Trophoblast cell (in vitro differentiated cells and primary cell): Measurements from ENCODE around the gene DNAH10.

Experiments used
- DNase-seq, 2 donors: peaks; one replicate each; pipeline ENCODE4 v3.0.0-alpha.2; 2016
- H2AFZ ChIP-seq: 2 replicates; pipeline ENCODE4 v1.6.1; 2013; ENCODE audit warnings: low read length, moderate library complexity, mild to moderate bottlenecking; ENCODE audit not compliant: insufficient read depth, poor library complexity
- H2AK5ac ChIP-seq: 2 replicates; pipeline ENCODE4 v1.6.1; 2013; ENCODE audit warnings: mild to moderate bottlenecking, low read length
- H2BK120ac ChIP-seq: 2 replicates; pipeline ENCODE4 v1.6.1; 2013; ENCODE audit warnings: low read length, mild to moderate bottlenecking, moderate library complexity; ENCODE audit not compliant: insufficient read depth, poor library complexity
- H2BK12ac ChIP-seq: 2 replicates; pipeline ENCODE4 v1.6.1; 2013; ENCODE audit warnings: mild to moderate bottlenecking, low read length, moderate library complexity
- H2BK5ac ChIP-seq: 2 replicates; pipeline ENCODE4 v1.6.1; 2013; ENCODE audit warnings: low read length, low read depth, moderate library complexity, mild to moderate bottlenecking; ENCODE audit not compliant: poor library complexity
- H3K14ac ChIP-seq: 2 replicates; pipeline ENCODE4 v1.6.1; 2013; ENCODE audit warnings: mild to moderate bottlenecking, low read length
- H3K18ac ChIP-seq: 2 replicates; pipeline ENCODE4 v1.6.1; 2013; ENCODE audit warnings: mild to moderate bottlenecking, low read length
- H3K23ac ChIP-seq: 2 replicates; pipeline ENCODE4 v1.6.1; 2013; ENCODE audit warnings: low read length
- H3K27ac ChIP-seq: 2 replicates; pipeline ENCODE4 v1.5.1; 2013; ENCODE audit warnings: low read depth, mild to moderate bottlenecking, inconsistent platforms, low read length, moderate library complexity
- H3K27me3 ChIP-seq: 2 replicates; pipeline ENCODE4 v1.6.1; 2013; ENCODE audit warnings: inconsistent platforms, mild to moderate bottlenecking, low read length, moderate library complexity; ENCODE audit not compliant: insufficient read depth
- H3K36me3 ChIP-seq, 2 experiments: 1 replicate in 1 of 2; 2 replicates in 1 of 2; pipeline ENCODE4 v1.6.1; 2013; ENCODE audit warnings: low read length in 2 of 2, mild to moderate bottlenecking in 2 of 2, moderate library complexity in 1 of 2; ENCODE audit not compliant: insufficient read depth in 2 of 2, control insufficient read depth in 1 of 2
- H3K4ac ChIP-seq: 2 replicates; pipeline ENCODE4 v1.6.1; 2013; ENCODE audit warnings: low read depth, mild to moderate bottlenecking, low read length, moderate library complexity
- H3K4me1 ChIP-seq, 2 experiments: 1 replicate in 1 of 2; 2 replicates in 1 of 2; pipeline ENCODE4 v1.6.1; 2013; ENCODE audit warnings: low read length in 2 of 2, mild to moderate bottlenecking in 2 of 2, moderate library complexity in 1 of 2; ENCODE audit not compliant: insufficient read depth in 2 of 2, control insufficient read depth in 1 of 2
- H3K4me2 ChIP-seq: 2 replicates; pipeline ENCODE4 v1.6.1; 2013; ENCODE audit warnings: inconsistent platforms, mild to moderate bottlenecking, low read length, moderate library complexity
- H3K4me3 ChIP-seq: 2 replicates; pipeline ENCODE4 v1.5.1; 2013; ENCODE audit warnings: mild to moderate bottlenecking, low read depth, low read length, inconsistent platforms
- H3K79me1 ChIP-seq: one replicate; pipeline ENCODE4 v1.6.1; 2013; ENCODE audit warnings: low read length
- H3K79me2 ChIP-seq: 2 replicates; pipeline ENCODE4 v1.6.1; 2013; ENCODE audit warnings: low read length, mild to moderate bottlenecking; ENCODE audit not compliant: control insufficient read depth, insufficient read depth, poor library complexity
- H3K9ac ChIP-seq: 2 replicates; pipeline ENCODE4 v1.6.1; 2013; ENCODE audit warnings: mild to moderate bottlenecking, low read length
- H3K9me3 ChIP-seq: 2 replicates; pipeline ENCODE4 v1.6.1; 2013; ENCODE audit warnings: low read depth, mild to moderate bottlenecking, control low read depth, inconsistent platforms, low read length; ENCODE audit not compliant: insufficient read depth
- H4K12ac ChIP-seq: 2 replicates; pipeline ENCODE4 v1.6.1; 2013; ENCODE audit warnings: low read depth, mild to moderate bottlenecking, low read length, moderate library complexity
- H4K8ac ChIP-seq: 2 replicates; pipeline ENCODE4 v1.6.1; 2013; ENCODE audit warnings: low read depth, mild to moderate bottlenecking, low read length, moderate library complexity
- H4K91ac ChIP-seq: one replicate; pipeline ENCODE4 v1.6.1; 2013; ENCODE audit warnings: low read depth, mild to moderate bottlenecking, low read length, moderate library complexity
- WGBS: extraction: QIAGEN DNeasy Blood & Tissue Kit; methylation state at CpG from one replicate; pipeline ENCODE4 v1.1.7; 2013; ENCODE audit warnings: missing lambda C conversion rate; ENCODE audit not compliant: insufficient read length, insufficient coverage; ENCODE audit errors: extremely low coverage; 5-methylcytosine and 5-hydroxymethylcytosine counted together

DNAH10 gene

GRCh38 chr12:123747309-123747708 is 14.8 kb upstream of the DNAH10 start:
- Histone ChIP-seq H3K4ac (no peak overlapping the region), H2BK5ac (no peak overlapping the region), H3K9me3 (no peaks in the 10 kb centered on the region), H3K23ac (no peak overlapping the region), H3K9ac (no peak overlapping the region), H2AK5ac (no peak overlapping the region), H2BK120ac (no peak overlapping the region), H3K27me3 (no peaks in the 10 kb centered on the region), H3K27ac (no peak overlapping the region), H4K91ac (no peak overlapping the region), H2BK12ac (no peak overlapping the region), H3K18ac (no peak overlapping the region), H3K4me2 (no peak overlapping the region), H3K79me2 (no peaks in the 10 kb centered on the region), H3K4me1 (no peaks in the 10 kb centered on the region), H3K4me3 (no peak overlapping the region), H4K8ac (no peak overlapping the region), H3K79me1 (no peaks in the 10 kb centered on the region), H4K12ac (no peak overlapping the region), H3K36me3 (peaks cover 34 to 39% of the 10 kb centered on the region in 2 experiments), H2AFZ (no peak overlapping the region), H3K14ac (no peak overlapping the region)
- WGBS: no CpG with 5 or more reads among the region's 5 CpGs
- no peak for DNase-seq

- no peak overlapping the region for H4K8ac ChIP-seq
- no CpG with 5 or more reads among the region's 6 CpGs for WGBS
- H3K9me3 ChIP-seq: no peaks in the 10 kb centered on the region
- no peak overlapping the region for H3K14ac ChIP-seq
- H3K79me2 ChIP-seq: no peaks in the 10 kb centered on the region
- no peaks in the 10 kb centered on the region for H3K79me1 ChIP-seq
- no peak overlapping the region for H2AK5ac ChIP-seq
- no peak overlapping the region for H3K23ac ChIP-seq
- H2BK12ac ChIP-seq: no peak overlapping the region
- H2BK120ac ChIP-seq: no peak overlapping the region
- no peak overlapping the region for H3K4ac ChIP-seq
- H4K12ac ChIP-seq: no peak overlapping the region
- DNase-seq: no peak
- no peak overlapping the region for H3K4me3 ChIP-seq
- H3K36me3 ChIP-seq: peaks cover 32 to 38% of the 10 kb centered on the region in 2 experiments
- no peak overlapping the region for H3K9ac ChIP-seq
- no peak overlapping the region for H2AFZ ChIP-seq
- no peaks in the 10 kb centered on the region for H3K27me3 ChIP-seq
- no peaks in the 10 kb centered on the region for H3K4me1 ChIP-seq
- H3K27ac ChIP-seq: no peak overlapping the region
- no peak overlapping the region for H4K91ac ChIP-seq
- no peak overlapping the region for H3K18ac ChIP-seq
- no peak overlapping the region for H3K4me2 ChIP-seq
- no peak overlapping the region for H2BK5ac ChIP-seq
These were observed 13.9 kb upstream of the DNAH10 start for GRCh38 chr12:123748161-123748560.

- H3K4ac ChIP-seq: no peak overlapping the region
- no peak overlapping the region for H2BK120ac ChIP-seq
- no peak overlapping the region for H4K91ac ChIP-seq
- no peak overlapping the region for H3K4me2 ChIP-seq
- H3K36me3 ChIP-seq: peaks cover 29 to 39% of the 10 kb centered on the region in 2 experiments
- no peaks in the 10 kb centered on the region for H3K9me3 ChIP-seq
- H4K8ac ChIP-seq: no peak overlapping the region
- H3K4me1 ChIP-seq: no peaks in the 10 kb centered on the region
- no peak overlapping the region for H2AFZ ChIP-seq
- H3K18ac ChIP-seq: no peak overlapping the region
- no CpG with 5 or more reads among the region's 4 CpGs for WGBS
- H4K12ac ChIP-seq: no peak overlapping the region
- DNase-seq: no peak
- H3K27me3 ChIP-seq: no peaks in the 10 kb centered on the region
- no peaks in the 10 kb centered on the region for H3K79me2 ChIP-seq
- no peak overlapping the region for H2BK12ac ChIP-seq
- no peak overlapping the region for H3K14ac ChIP-seq
- no peaks in the 10 kb centered on the region for H3K79me1 ChIP-seq
- H3K4me3 ChIP-seq: no peak overlapping the region
- H3K9ac ChIP-seq: no peak overlapping the region
- no peak overlapping the region for H2AK5ac ChIP-seq
- H2BK5ac ChIP-seq: no peak overlapping the region
- no peak overlapping the region for H3K23ac ChIP-seq
- no peak overlapping the region for H3K27ac ChIP-seq
These were observed 13.4 kb upstream of the DNAH10 start for GRCh38 chr12:123748661-123749060.

- H4K91ac ChIP-seq: no peak overlapping the region
- H4K12ac ChIP-seq: no peak overlapping the region
- peaks cover 30 to 42% of the 10 kb centered on the region in 2 experiments for H3K36me3 ChIP-seq
- H3K27me3 ChIP-seq: no peaks in the 10 kb centered on the region
- no peak overlapping the region for H2BK5ac ChIP-seq
- H3K27ac ChIP-seq: no peak overlapping the region
- H4K8ac ChIP-seq: no peak overlapping the region
- WGBS: no CpG with 5 or more reads among the region's 10 CpGs
- H3K4me3 ChIP-seq: no peak overlapping the region
- H3K79me1 ChIP-seq: no peaks in the 10 kb centered on the region
- no peak overlapping the region for H2AK5ac ChIP-seq
- no peak for DNase-seq
- H2BK120ac ChIP-seq: no peak overlapping the region
- H3K14ac ChIP-seq: no peak overlapping the region
- no peak overlapping the region for H3K18ac ChIP-seq
- H3K23ac ChIP-seq: no peak overlapping the region
- no peak overlapping the region for H3K4me2 ChIP-seq
- no peak overlapping the region for H3K4ac ChIP-seq
- H3K4me1 ChIP-seq: no peaks in the 10 kb centered on the region
- no peak overlapping the region for H3K9ac ChIP-seq
- H3K79me2 ChIP-seq: no peaks in the 10 kb centered on the region
- H2BK12ac ChIP-seq: no peak overlapping the region
- no peaks in the 10 kb centered on the region for H3K9me3 ChIP-seq
- H2AFZ ChIP-seq: no peak overlapping the region
These were observed 12.7 kb upstream of the DNAH10 start for GRCh38 chr12:123749355-123749754.
